Fibroblast of skin of right biceps (primary cell): Measurements from ENCODE around the gene CACNA1H.
A peak's percentile ranks its signal among the peaks of the same experiment; 100 is the strongest.

Experiments
- DNase-seq: peaks from one replicate; pipeline ENCODE4 v3.0.0-alpha.2; 2013

The CACNA1H gene

DNA sequence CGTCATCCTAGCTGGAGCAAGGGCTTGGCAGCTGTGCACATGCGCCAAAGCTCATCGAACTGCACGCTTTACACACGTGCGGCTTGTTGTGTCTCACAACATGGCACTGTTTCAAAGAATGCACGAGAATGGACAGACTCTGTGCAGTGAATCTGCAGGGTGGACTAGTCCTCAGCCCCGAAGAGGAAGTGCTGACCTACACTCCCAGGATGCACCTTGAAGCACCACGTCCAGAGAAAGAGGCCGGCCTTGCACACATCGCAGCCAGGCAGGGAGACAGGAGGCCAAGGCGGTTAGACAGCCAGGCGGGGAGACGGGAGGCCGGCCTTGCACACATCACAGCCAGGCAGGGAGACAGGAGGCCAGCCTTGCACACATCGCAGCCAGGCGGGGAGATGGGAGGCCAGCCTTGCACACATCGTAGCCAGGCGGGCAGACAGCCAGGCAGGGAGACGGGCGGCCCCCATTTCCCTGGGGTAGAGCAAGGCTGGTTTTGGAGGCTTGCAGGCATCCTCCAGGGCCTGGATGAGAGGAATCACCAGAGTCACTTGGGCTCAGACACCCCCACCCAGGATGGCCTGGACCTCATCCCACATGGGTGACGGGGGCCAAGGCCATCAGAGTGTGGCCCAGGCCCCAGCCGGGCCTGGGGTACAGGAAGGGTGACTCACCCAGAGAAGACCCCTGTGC is 9.0 kb upstream of the CACNA1H start:
- DNase-seq = no peak

- no peak for DNase-seq
Observed at GRCh38 chr16:1144476-1145382, 8.2 kb upstream of the CACNA1H start.

GRCh38 chr16:1145383-1146100 is 7.4 kb upstream of the CACNA1H start:
- no peak for DNase-seq

- DNase-seq = no peak
Observed at GRCh38 chr16:1146409-1146808, 6.5 kb upstream of the CACNA1H start.

GRCh38 chr16:1147027-1147426 is 5.9 kb upstream of the CACNA1H start:
- DNase-seq = no peak

- no peak for DNase-seq
Observed at GRCh38 chr16:1149101-1149636, 3.7 kb upstream of the CACNA1H start.

DNA sequence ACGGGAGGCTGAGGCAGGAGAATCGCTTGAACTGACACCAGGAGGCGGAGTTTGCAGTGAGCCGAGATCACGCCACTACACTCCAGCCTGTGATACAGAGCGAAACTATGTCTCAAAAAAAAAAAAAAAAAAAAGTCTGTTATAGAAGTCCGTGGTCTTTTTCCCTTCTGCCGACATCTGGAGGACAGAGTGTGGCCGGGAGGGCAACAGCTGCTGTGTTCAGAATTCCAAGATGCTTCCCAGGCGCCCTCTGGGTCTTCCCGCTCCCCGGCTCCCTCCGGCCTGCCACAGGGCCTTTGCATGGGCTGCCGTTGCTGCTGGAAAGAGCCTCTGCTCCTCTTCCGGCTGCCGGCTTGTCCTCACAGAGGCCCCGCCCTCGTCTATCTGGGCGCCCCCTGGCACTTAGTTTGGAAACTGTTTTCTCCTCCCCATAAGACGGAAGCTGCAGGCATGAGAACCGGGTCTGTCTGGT is 2.4 kb upstream of the CACNA1H start:
- peak; percentile 46 for DNase-seq

- no peak for DNase-seq
Observed at GRCh38 chr16:1151424-1152122, 1.3 kb upstream of the CACNA1H start.

GRCh38 chr16:1152123-1152638 is 725 bp upstream of the CACNA1H start:
- DNase-seq = no peak

GRCh38 chr16:1153480-1154160 is 714 bp downstream of the CACNA1H start:
- no peak for DNase-seq

DNA sequence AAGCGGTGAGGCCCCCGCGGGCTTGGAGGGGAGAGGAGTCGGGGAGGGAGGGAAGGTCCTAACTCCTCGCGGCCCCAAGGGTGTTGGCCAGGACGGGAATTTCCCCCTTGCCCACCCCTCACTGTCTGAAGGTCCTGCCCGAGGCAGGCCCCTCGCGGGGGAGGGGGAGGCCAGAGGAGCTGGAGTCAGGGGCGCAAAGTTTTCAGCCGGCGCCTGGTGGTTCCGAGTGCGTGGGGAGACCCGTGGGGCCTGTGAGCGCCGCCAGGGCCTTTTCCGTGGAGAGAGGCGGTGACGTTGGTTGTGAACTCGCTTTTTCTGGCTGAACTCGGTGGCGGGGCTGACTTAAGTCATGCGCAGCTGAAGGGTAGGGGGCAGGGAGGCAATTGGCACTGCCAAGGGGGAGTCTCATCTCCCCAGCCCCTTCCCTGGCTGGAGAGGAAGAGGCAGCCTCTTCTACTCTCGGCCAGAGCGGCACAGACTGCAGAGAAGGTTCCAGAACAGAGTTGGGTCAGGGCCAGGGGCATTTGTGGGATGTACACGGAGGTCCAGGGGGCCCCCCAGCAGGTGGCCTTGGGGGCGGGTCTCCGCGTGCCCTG is 1.5 kb downstream of the CACNA1H start:
- no peak for DNase-seq

GRCh38 chr16:1154887-1155331 is 2.0 kb downstream of the CACNA1H start:
- no peak for DNase-seq

DNA sequence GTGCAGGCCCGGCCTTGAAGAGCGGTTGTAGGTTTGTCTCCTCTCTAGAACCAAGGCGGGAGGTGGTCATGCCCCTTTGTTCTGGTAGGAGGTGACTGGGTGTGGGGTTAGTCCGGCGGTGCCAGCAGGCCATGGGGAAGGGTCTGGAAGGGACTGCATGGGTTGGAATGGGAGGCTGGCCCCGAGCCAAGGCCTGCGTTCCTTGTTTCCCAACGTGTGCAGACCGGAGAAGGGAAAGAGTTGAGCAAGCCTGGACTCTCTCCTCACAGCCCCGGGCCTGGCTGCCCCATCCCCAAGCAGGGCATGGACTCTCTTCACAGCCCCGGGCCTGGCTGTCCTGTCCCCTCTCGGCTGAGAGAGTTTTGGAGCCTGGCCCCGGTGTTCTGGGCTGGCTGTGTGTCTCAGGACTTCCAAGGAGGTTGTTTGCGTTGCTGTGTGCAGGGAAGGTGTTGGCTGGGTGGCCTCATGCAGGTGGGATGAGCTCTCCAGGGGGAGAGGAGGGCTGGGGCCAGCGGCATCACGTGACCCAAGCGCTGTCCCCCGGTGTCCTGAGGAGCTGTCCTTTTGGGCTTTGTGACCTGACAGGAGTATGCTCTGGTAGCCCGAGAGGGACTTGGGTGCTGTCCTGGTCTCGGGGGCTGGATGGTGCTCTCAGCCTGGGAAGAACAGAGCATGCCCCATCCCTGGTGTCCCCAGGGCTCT is 2.6 kb downstream of the CACNA1H start:
- no peak for DNase-seq

GRCh38 chr16:1156055-1156982 is 3.4 kb downstream of the CACNA1H start:
- DNase-seq = no peak

GRCh38 chr16:1156983-1157638 is 4.2 kb downstream of the CACNA1H start:
- no peak for DNase-seq

DNA sequence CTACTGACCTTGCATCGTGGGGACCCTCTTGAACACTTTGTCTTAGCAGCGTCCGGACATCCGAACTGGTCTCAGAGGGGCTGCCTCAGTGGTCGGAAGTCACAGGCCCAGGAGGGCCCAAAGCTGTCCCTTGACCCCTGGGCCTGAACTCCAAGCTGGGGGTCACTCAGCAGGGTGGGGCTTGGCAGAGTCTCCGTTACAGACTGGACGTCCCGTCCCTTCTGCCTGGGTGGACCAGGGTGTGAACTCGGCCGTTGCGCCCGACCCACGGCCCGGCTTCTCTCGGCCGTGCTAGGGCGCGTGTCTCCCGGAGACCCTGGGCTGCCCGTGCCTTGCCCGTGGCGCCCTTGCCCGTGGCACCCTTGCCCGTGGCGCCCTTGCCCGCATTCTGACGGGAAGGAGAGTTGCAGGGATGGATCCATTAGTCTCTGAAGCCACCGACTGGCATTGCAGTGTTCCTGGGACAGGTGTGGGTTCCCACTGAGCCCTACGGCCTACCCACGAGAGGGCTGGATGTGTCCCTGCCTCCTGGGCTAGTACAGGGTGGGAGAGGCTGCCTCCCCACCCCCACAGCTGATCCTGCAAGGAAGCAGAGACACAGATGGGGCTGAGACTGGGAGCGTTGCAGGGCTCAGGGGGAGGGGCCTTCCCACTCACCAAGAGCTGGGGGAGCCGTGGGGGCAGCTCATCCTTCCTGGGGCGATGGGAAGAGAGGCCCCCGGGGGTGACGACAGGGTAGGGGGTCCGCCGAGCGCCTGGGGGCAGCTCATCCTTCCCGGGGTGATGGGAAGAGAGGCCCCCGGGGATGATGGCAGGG is 4.9 kb downstream of the CACNA1H start:
- no peak for DNase-seq

DNA sequence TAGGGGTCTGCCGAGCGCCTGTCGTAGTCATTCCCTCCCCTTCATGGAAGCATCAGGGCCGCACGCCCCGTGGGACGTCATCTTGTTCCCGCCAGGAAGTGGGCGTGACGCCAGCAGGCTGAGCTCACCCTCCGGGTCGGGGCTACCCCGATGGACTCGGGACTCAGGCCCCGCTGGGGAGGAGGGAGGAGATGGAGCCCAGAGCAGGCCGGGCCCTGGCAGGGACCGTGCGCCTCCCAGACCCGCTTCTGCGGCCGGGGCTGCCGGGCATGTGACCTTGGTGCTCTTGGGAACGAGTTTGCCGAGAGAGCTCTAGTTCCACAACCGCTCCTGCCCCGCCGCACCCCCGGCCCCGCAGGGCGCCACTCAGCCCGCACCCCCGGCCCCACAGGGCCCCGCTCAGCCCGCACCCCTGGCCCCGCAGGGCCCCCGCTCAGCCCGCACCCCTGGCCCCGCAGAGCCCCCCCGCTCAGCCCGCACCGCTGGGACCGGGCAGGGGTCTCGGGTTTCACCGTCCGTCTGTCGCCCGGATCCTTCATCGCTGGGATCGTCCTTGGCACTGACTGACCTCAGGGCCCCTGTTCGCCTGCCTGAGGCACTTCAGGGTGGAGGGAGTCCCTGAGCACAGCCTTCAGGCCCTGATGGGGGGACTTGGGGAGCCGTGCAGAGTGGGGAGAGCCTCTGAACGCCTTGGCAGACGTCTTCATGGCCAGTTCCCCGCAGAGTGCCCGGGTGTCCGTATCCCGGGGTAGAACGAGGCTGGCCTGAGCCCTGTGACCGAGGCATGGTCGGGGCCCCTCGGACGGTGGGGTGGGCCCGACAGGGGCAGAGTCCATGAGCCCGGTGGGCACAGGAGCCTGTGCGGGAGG is 5.8 kb downstream of the CACNA1H start:
- DNase-seq = peak; percentile 44
